ENCODE data around the gene SYTL3. TPM values are rescaled to one million over a fixed set of nuclear protein-coding genes. Genes with fewer than 3 reads are reported as not detected.
"Not testable (repeated sequence)": the region's sequence is repeated elsewhere in the genome, so short reads cannot be mapped to it uniquely, and the experiment has no call there.

Gene SYTL3
- total RNA-seq, 1 donor from 2014 or later, result 2.8 TPM

DNA sequence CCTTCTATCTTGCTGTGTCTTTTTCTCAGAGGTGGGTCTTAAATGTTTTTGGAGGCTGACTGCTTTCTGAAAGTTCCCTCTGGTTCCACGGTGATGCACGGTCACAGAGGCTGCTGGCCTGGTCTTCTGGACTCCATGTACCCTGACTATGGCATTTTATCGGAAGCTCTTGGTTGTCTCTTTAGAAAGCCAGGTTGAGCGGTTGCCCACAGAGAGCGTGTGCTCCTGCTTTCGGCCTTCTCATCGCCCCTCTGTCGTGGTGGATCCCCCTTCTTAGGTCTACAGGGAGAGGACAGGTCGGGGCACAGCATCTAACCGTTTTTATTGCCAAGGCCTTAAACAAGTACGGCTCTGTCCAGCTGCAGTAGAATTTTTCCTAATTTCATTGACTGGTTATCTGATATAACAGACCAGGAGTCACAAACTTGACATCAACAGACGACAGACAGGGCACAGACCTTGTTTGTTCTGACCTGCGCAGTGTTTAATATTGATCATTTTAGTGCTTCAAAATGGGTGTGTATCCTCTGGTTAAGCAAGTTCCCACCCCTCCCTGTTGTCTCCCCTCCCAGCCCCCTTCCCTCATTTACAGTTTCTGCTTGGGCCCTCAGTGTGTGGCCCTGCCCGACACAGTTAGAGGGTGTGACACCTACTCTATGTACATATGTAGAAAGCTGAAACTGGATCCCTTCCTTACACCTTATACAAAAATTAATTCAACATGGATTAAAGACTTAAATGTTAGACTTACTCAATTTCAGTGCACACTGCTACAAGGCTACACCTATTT is 24.7 kb downstream of the SYTL3 start:
- H3K4me3 Mint-ChIP-seq (ENCODE audit: unreplicated experiment), result no peak overlapping the region
- no peak for DNase-seq
- TF ChIP-seq CTCF (IDR thresholded peaks at IDR 0.05; ENCODE audit: partially characterized antibody, unreplicated experiment), result no peak
- no peaks in the 10 kb centered on the region for H3K9me3 Mint-ChIP-seq (ENCODE audit: unreplicated experiment)
- H3K27me3 Mint-ChIP-seq (ENCODE audit: unreplicated experiment), result peaks cover 2% of the 10 kb centered on the region
- H3K4me1 Mint-ChIP-seq (ENCODE audit: low read depth, unreplicated experiment), result no peaks in the 10 kb centered on the region
- no peaks in the 10 kb centered on the region for H3K36me3 Mint-ChIP-seq (ENCODE audit: unreplicated experiment)
- no peak overlapping the region for H3K27ac Mint-ChIP-seq (ENCODE audit: unreplicated experiment)

GRCh38 chr6:158677094-158677493 is 27.2 kb downstream of the SYTL3 start:
- not testable (repeated sequence) for DNase-seq; H3K27ac Mint-ChIP-seq (ENCODE audit: unreplicated experiment); H3K27me3 Mint-ChIP-seq (ENCODE audit: unreplicated experiment); H3K4me1 Mint-ChIP-seq (ENCODE audit: low read depth, unreplicated experiment); H3K9me3 Mint-ChIP-seq (ENCODE audit: unreplicated experiment); H3K36me3 Mint-ChIP-seq (ENCODE audit: unreplicated experiment); H3K4me3 Mint-ChIP-seq (ENCODE audit: unreplicated experiment)

DNA sequence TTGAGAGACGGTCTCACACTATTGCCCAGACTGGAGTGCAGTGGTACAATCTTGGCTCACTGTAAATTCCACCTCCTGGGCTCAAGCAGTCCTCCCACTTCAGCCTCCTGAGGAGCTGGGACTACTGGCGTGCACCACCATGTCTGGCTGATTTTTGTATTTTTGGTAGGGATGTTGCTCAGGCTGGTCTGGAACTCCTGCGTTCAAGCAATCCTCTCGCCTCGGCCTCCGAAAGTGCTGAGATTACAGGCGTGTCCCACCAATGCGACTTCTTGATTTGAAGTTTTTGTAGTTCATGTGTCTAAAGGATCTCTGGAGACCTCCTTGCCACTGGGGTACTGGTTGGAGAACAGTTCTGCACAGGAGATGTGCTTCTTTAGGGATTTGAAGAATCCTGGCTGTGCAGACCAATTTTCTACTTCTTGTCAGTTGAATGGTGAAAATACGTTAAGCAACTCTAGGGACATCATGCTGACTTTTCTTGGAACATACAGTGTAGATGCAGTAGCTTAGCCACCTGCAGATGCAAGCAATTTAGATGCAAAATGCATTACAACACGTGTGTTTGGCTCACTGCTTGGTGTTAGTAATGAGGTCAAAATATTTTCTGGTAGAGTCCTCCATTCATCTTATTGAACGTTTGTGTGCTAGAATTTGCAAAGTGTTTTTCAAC is 28.2 kb downstream of the SYTL3 start:
- Mint-ChIP-seq H3K9me3 (ENCODE audit: unreplicated experiment) (no peaks in the 10 kb centered on the region), H3K27me3 (ENCODE audit: unreplicated experiment) (no peaks in the 10 kb centered on the region), H3K4me3 (ENCODE audit: unreplicated experiment) (no peak overlapping the region), H3K4me1 (ENCODE audit: low read depth, unreplicated experiment) (no peaks in the 10 kb centered on the region), H3K36me3 (ENCODE audit: unreplicated experiment) (no peaks in the 10 kb centered on the region), H3K27ac (ENCODE audit: unreplicated experiment) (no peak overlapping the region)
- no peak for TF ChIP-seq CTCF (IDR thresholded peaks at IDR 0.05; ENCODE audit: partially characterized antibody, unreplicated experiment)
- DNase-seq, result no peak

- H3K9me3 Mint-ChIP-seq (ENCODE audit: unreplicated experiment), result no peaks in the 10 kb centered on the region
- H3K4me1 Mint-ChIP-seq (ENCODE audit: low read depth, unreplicated experiment), result no peaks in the 10 kb centered on the region
- H3K4me3 Mint-ChIP-seq (ENCODE audit: unreplicated experiment), result no peak overlapping the region
- H3K36me3 Mint-ChIP-seq (ENCODE audit: unreplicated experiment), result no peaks in the 10 kb centered on the region
- H3K27me3 Mint-ChIP-seq (ENCODE audit: unreplicated experiment), result no peaks in the 10 kb centered on the region
- no peak for DNase-seq
- H3K27ac Mint-ChIP-seq (ENCODE audit: unreplicated experiment), result no peak overlapping the region
- no peak for TF ChIP-seq CTCF (IDR thresholded peaks at IDR 0.05; ENCODE audit: partially characterized antibody, unreplicated experiment)
Observed at GRCh38 chr6:158680015-158680414, 30.2 kb downstream of the SYTL3 start.

GRCh38 chr6:158680481-158680880 is 30.6 kb downstream of the SYTL3 start:
- H3K36me3 Mint-ChIP-seq (ENCODE audit: unreplicated experiment), result no peaks in the 10 kb centered on the region
- no peaks in the 10 kb centered on the region for H3K27me3 Mint-ChIP-seq (ENCODE audit: unreplicated experiment)
- no peaks in the 10 kb centered on the region for H3K4me1 Mint-ChIP-seq (ENCODE audit: low read depth, unreplicated experiment)
- no peak overlapping the region for H3K27ac Mint-ChIP-seq (ENCODE audit: unreplicated experiment)
- no peak for DNase-seq
- no peak overlapping the region for H3K4me3 Mint-ChIP-seq (ENCODE audit: unreplicated experiment)
- no peak for TF ChIP-seq CTCF (IDR thresholded peaks at IDR 0.05; ENCODE audit: partially characterized antibody, unreplicated experiment)
- H3K9me3 Mint-ChIP-seq (ENCODE audit: unreplicated experiment), result no peaks in the 10 kb centered on the region
